HEK293 (cell line): ENCODE results near the gene SNAPIN.

Experiments used
- CTCF ChIA-PET: fragments of 350-600 bp; formaldehyde crosslinking; extraction: SDS; loops from one replicate; lab custom pipeline; 2021; ENCODE audit warnings: antibody characterized with exemption; lab: Yijun Ruan, JAX
- POLR2A ChIA-PET: fragments of 300-600 bp; formaldehyde crosslinking; extraction: SDS; loops from one replicate; lab custom pipeline; 2020; ENCODE audit warnings: antibody characterized with exemption, inconsistent platforms; lab: Yijun Ruan, JAX
- H3K27ac ChIP-seq: fragments of 200-500 bp; sonication (Bioruptor generic); 2 replicates; pipeline ENCODE4 v1.5.1; 2014; ENCODE audit warnings: low read depth, low read length, control low read depth, inconsistent platforms; ENCODE audit errors: extremely low read depth
- H3K36me3 ChIP-seq, 2 experiments: fragments of 200-500 bp in 1 of 2; sonication (Bioruptor generic) in 1 of 2; 1 replicate in 1 of 2; 2 replicates in 1 of 2; pipeline ENCODE4 v1.5.1; 2014 to 2017; ENCODE audit warnings: inconsistent platforms in 2 of 2, low read length in 2 of 2; ENCODE audit not compliant: control insufficient read depth in 2 of 2, insufficient read depth in 1 of 2
- H3K4me1 ChIP-seq: fragments of 200-500 bp; sonication (Bioruptor generic); 2 replicates; pipeline ENCODE4 v1.5.1; 2014; ENCODE audit warnings: mild to moderate bottlenecking, low read length, inconsistent platforms; ENCODE audit not compliant: control insufficient read depth, insufficient read depth
- H3K4me3 ChIP-seq: 2 replicates; pipeline ENCODE4 v1.5.1; 2011; ENCODE audit warnings: low read depth, mild to moderate bottlenecking, control low read depth, low read length, moderate library complexity
- H3K9me3 ChIP-seq: fragments of 200-500 bp; sonication (Bioruptor generic); 2 replicates; pipeline ENCODE4 v1.5.1; 2014; ENCODE audit warnings: low read depth, low read length, inconsistent platforms; ENCODE audit not compliant: control insufficient read depth, insufficient read depth
- EGR2 ChIP-seq: fragments of 450-650 bp; formaldehyde crosslinking; IDR thresholded peaks from 2 replicates; pipeline ENCODE4 v1.5.1; 2016; ENCODE audit warnings: low read depth, missing biosample characterization, missing genetic modification characterization
- KLF16 ChIP-seq: fragments of 450-650 bp; formaldehyde crosslinking; IDR thresholded peaks from 2 replicates; pipeline ENCODE4 v1.5.1; 2017; ENCODE audit warnings: missing biosample characterization, missing genetic modification characterization
- KLF17 ChIP-seq: fragments of 450-650 bp; formaldehyde crosslinking; IDR thresholded peaks from 2 replicates; pipeline ENCODE4 v1.5.1; 2016; ENCODE audit warnings: missing biosample characterization, missing genetic modification characterization
- MEIS1 ChIP-seq: sonication (generic); formaldehyde crosslinking; IDR thresholded peaks from 2 replicates; pipeline ENCODE4 v1.8.1; 2022; ENCODE audit warnings: missing genetic modification reagents, mild to moderate bottlenecking, borderline replicate concordance
- RBAK ChIP-seq: fragments of 450-650 bp; formaldehyde crosslinking; IDR thresholded peaks from 2 replicates; pipeline ENCODE4 v1.5.1; 2016; ENCODE audit warnings: missing biosample characterization, missing genetic modification characterization
- REPIN1 ChIP-seq: fragments of 450-650 bp; formaldehyde crosslinking; IDR thresholded peaks from 2 replicates; pipeline ENCODE4 v1.5.1; 2017; ENCODE audit warnings: missing biosample characterization, missing genetic modification characterization, low read depth
- SETDB1 ChIP-seq: IDR thresholded peaks from one replicate; pipeline ENCODE4 v1.6.1; 2017; ENCODE audit warnings: mild to moderate bottlenecking, low read length, moderate library complexity, mixed read lengths; ENCODE audit not compliant: insufficient read length
- ZBTB11 ChIP-seq: fragments of 450-650 bp; formaldehyde crosslinking; conservative IDR thresholded peaks from 2 replicates; pipeline ENCODE4 v1.5.1; 2016; ENCODE audit warnings: low read depth, missing biosample characterization, missing genetic modification characterization
- ZBTB26 ChIP-seq: fragments of 450-650 bp; formaldehyde crosslinking; optimal IDR thresholded peaks from 2 replicates; pipeline ENCODE3; 2016; ENCODE audit warnings: missing biosample characterization, mild to moderate bottlenecking, missing genetic modification characterization
- ZBTB44 ChIP-seq: fragments of 450-650 bp; IDR thresholded peaks from 2 replicates; pipeline ENCODE4 v1.5.1; 2018; ENCODE audit warnings: missing biosample characterization, mild to moderate bottlenecking, missing genetic modification characterization
- ZFP41 ChIP-seq: fragments of 450-650 bp; formaldehyde crosslinking; IDR thresholded peaks from 2 replicates; pipeline ENCODE4 v1.5.1; 2016; ENCODE audit warnings: missing biosample characterization, missing genetic modification characterization, borderline replicate concordance
- ZNF148 ChIP-seq: fragments of 450-650 bp; formaldehyde crosslinking; IDR thresholded peaks from 2 replicates; pipeline ENCODE4 v1.5.0; 2017; ENCODE audit warnings: missing biosample characterization, missing genetic modification characterization, borderline replicate concordance
- ZNF239 ChIP-seq: fragments of 450-650 bp; formaldehyde crosslinking; IDR thresholded peaks from 2 replicates; pipeline ENCODE4 v1.5.1; 2016; ENCODE audit warnings: missing biosample characterization, missing genetic modification characterization
- ZNF48 ChIP-seq: fragments of 450-650 bp; formaldehyde crosslinking; IDR thresholded peaks from 2 replicates; pipeline ENCODE4 v1.5.1; 2016; ENCODE audit warnings: missing biosample characterization, missing genetic modification characterization
- ZNF571 ChIP-seq: fragments of 450-650 bp; formaldehyde crosslinking; IDR thresholded peaks from 2 replicates; pipeline ENCODE4 v1.5.0; 2017; ENCODE audit warnings: missing biosample characterization, missing genetic modification characterization
- ZNF792 ChIP-seq: fragments of 450-650 bp; formaldehyde crosslinking; IDR thresholded peaks from 2 replicates; pipeline ENCODE4 v1.5.1; 2016; ENCODE audit warnings: missing biosample characterization, missing genetic modification characterization

Gene SNAPIN

GRCh38 chr1:153609585-153609907 is 49.0 kb upstream of the SNAPIN start:
- H3K9me3 ChIP-seq = no peaks in the 10 kb centered on the region
- H3K4me1 ChIP-seq = no peaks in the 10 kb centered on the region
- H3K4me3 ChIP-seq = no peak overlapping the region
- TF ChIP-seq ZNF148 (tag by site-specific recombination) (no peak), MEIS1 (CRISPR knock-in tag) (no peak), ZNF571 (tag by site-specific recombination) (no peak), REPIN1 (no peak), RBAK (tag by site-specific recombination) (no peak), ZBTB44 (tag by site-specific recombination) (no peak), SETDB1 (no peak), ZFP41 (tag by site-specific recombination) (no peak), KLF16 (no peak), ZNF48 (tag by site-specific recombination) (no peak), ZNF792 (no peak), ZNF239 (tag by site-specific recombination) (no peak)
- TF ChIP-seq, all 188 proteins: peak for 0
- ChIA-PET POLR2A (interaction anchor here (3.3 kb wide), 1 partner anchor 17 kb away, joined by 10 read pairs; the partner anchor contains the start of gene S100A13), CTCF (interaction anchor here (0.6 to 1.3 kb wide), 2 partner anchors 13 to 630 kb away, joined by 3 read pairs; no protein-coding TSS in a partner anchor)
- Histone ChIP-seq H3K36me3 (no peaks in the 10 kb centered on the region), H3K27ac (no peak overlapping the region)

GRCh38 chr1:153610334-153610733 is 48.2 kb upstream of the SNAPIN start:
- no peak for TF ChIP-seq ZBTB26
- peak; percentile 76; the same call in 1 of the 2 replicates for TF ChIP-seq KLF17
- peak; percentile 4; the same call in 1 of the 2 replicates for TF ChIP-seq EGR2
- peak; percentile 34; the same call in 1 of the 2 replicates for TF ChIP-seq ZBTB11 (tag by site-specific recombination)
- POLR2A ChIA-PET = interaction anchor here (1.1 to 3.3 kb wide), 2 partner anchors 16 to 20 kb away, joined by 3 to 10 read pairs; partner anchors contain the start of gene S100A13
- Histone ChIP-seq H3K27ac (no peak overlapping the region), H3K4me3 (no peak overlapping the region), H3K4me1 (no peaks in the 10 kb centered on the region), H3K9me3 (no peaks in the 10 kb centered on the region), H3K36me3 (no peaks in the 10 kb centered on the region)
- CTCF ChIA-PET = interaction anchor here (1.2 to 1.3 kb wide), 2 partner anchors 12 to 17 kb away, joined by 3 read pairs; partner anchors contain the start of gene S100A13
